ENCODE measurements around the gene PKD1L1. TPM values are rescaled to one million over a fixed set of nuclear protein-coding genes. Genes with fewer than 3 reads are reported as not detected.
"Not testable (repeated sequence)": the region's sequence is repeated elsewhere in the genome, so short reads cannot be mapped to it uniquely, and the experiment has no call there.

PKD1L1 gene
- total RNA-seq, 1 donor from 2014 or later = 14.2 TPM

GRCh38 chr7:47938574-47939165 lies 9.6 kb downstream of the PKD1L1 start:
- DNase-seq (ENCODE audit: extremely low read depth, low read depth, low spot score) = no peak

GRCh38 chr7:47937711-47938573 lies 10.3 kb downstream of the PKD1L1 start:
- DNase-seq (ENCODE audit: extremely low read depth, low read depth, low spot score) = no peak

GRCh38 chr7:47937065-47937687 lies 11.1 kb downstream of the PKD1L1 start:
- no peak for DNase-seq (ENCODE audit: extremely low read depth, low read depth, low spot score)

- no peak for DNase-seq (ENCODE audit: extremely low read depth, low read depth, low spot score)
These were observed 11.9 kb downstream of the PKD1L1 start for GRCh38 chr7:47936323-47936722.

- no peak for DNase-seq (ENCODE audit: extremely low read depth, low read depth, low spot score)
These were observed 12.9 kb downstream of the PKD1L1 start for GRCh38 chr7:47935336-47935735.

- DNase-seq (ENCODE audit: extremely low read depth, low read depth, low spot score) = no peak
These were observed 13.4 kb downstream of the PKD1L1 start for GRCh38 chr7:47934831-47935230.

- DNase-seq (ENCODE audit: extremely low read depth, low read depth, low spot score) = no peak
These were observed 15.1 kb downstream of the PKD1L1 start for GRCh38 chr7:47933215-47933614.

GRCh38 chr7:47932466-47933037 lies 15.7 kb downstream of the PKD1L1 start:
- DNase-seq (ENCODE audit: extremely low read depth, low read depth, low spot score) = no peak

GRCh38 chr7:47932016-47932415 lies 16.2 kb downstream of the PKD1L1 start:
- no peak for DNase-seq (ENCODE audit: extremely low read depth, low read depth, low spot score)

- DNase-seq (ENCODE audit: extremely low read depth, low read depth, low spot score) = no peak
These were observed 17.0 kb downstream of the PKD1L1 start for GRCh38 chr7:47931005-47932004.

- no peak for DNase-seq (ENCODE audit: extremely low read depth, low read depth, low spot score)
These were observed 24.0 kb downstream of the PKD1L1 start for GRCh38 chr7:47924266-47924665.

GRCh38 chr7:47923081-47923875 lies 25.0 kb downstream of the PKD1L1 start:
- not testable (repeated sequence) for DNase-seq (ENCODE audit: extremely low read depth, low read depth, low spot score)

GRCh38 chr7:47916514-47916913 lies 31.8 kb downstream of the PKD1L1 start:
- not testable (repeated sequence) for DNase-seq (ENCODE audit: extremely low read depth, low read depth, low spot score)

GRCh38 chr7:47915616-47915976 lies 32.7 kb downstream of the PKD1L1 start:
- DNase-seq (ENCODE audit: extremely low read depth, low read depth, low spot score) = no peak

GRCh38 chr7:47914717-47915615 lies 33.3 kb downstream of the PKD1L1 start:
- no peak for DNase-seq (ENCODE audit: extremely low read depth, low read depth, low spot score)

- no peak for DNase-seq (ENCODE audit: extremely low read depth, low read depth, low spot score)
These were observed 35.9 kb downstream of the PKD1L1 start for GRCh38 chr7:47912332-47912731.

GRCh38 chr7:47908720-47909119 lies 39.5 kb downstream of the PKD1L1 start:
- DNase-seq (ENCODE audit: extremely low read depth, low read depth, low spot score) = no peak

- no peak for DNase-seq (ENCODE audit: extremely low read depth, low read depth, low spot score)
These were observed 40.2 kb downstream of the PKD1L1 start for GRCh38 chr7:47907981-47908616.
